WI38 (cell line): ENCODE measurements around the gene SLC9A9.

Experiments
- H3K4me3 ChIP-seq: 2 replicates; pipeline ENCODE4 v1.5.1; 2011; ENCODE audit warnings: low read depth, mild to moderate bottlenecking, control low read depth, low read length
- CTCF ChIP-seq: IDR thresholded peaks from 2 replicates; pipeline ENCODE4 v1.5.1; 2012; ENCODE audit warnings: low read depth, mild to moderate bottlenecking, control low read depth, low read length

The SLC9A9 gene

GRCh38 chr3:143256416-143256815, 591.9 kb downstream of the SLC9A9 start:
- no peak for TF ChIP-seq CTCF
- no peak overlapping the region for H3K4me3 ChIP-seq

GRCh38 chr3:143255739-143256138, 592.5 kb downstream of the SLC9A9 start:
- no peak for TF ChIP-seq CTCF
- no peak overlapping the region for H3K4me3 ChIP-seq

DNA sequence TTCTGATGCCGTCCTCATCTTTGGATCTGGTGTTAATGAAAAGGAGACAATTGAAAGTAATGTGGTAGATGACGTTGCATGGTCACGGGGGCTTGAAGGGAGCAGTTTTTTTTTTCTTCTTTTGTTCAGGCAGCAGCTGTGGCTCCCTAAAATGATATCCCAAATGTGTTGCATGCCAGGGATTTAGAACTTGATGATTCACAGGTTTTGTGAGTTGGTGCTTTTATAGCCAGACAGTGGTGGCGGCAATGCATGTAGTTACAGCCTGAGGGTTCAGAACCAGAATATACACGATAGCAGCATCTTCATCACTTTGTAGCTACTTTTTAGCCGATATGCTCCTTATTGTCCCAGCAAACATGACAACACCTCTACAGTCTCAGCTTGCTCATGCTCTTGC, 595.3 kb downstream of the SLC9A9 start:
- TF ChIP-seq CTCF, result no peak
- H3K4me3 ChIP-seq, result no peak overlapping the region

DNA sequence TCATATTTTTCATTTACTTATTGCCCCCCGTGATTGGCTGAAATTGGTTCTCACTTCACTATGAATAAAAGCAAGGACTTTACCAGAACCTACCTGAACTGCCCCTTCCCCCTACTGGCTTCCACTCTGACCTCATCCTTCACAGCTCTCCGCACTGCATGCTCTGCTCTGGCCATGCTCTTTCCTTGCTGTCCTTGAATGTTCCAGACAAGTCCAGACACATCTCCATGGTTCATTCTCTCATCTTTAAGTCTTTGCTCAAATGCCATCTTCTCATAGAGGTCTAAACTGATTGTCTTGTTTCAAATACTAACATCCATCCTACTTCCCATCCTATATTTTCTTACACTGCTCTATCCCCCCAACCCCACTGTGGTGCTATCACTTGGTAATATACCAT, 599.3 kb downstream of the SLC9A9 start:
- TF ChIP-seq CTCF, result no peak
- no peak overlapping the region for H3K4me3 ChIP-seq

DNA sequence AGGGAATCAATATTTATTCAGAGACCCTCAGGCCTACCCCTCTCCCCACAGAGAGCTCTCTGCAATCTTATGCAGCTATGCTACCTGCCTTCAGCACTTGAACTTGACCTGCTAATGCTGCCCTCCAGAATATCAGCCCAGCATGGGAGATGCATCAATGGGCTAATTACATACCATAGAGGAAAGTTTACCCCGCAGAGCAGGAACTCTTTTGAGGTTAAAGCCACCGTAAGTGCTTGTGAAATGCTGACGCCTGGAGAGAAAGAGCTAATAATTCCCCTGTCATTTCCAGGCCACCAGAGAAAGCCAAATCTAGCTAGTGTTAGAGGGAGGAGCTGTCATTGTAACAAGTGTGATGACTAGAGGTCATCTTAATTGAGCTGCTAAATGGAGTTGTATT, 601.2 kb downstream of the SLC9A9 start:
- no peak for TF ChIP-seq CTCF
- H3K4me3 ChIP-seq, result no peak overlapping the region

DNA sequence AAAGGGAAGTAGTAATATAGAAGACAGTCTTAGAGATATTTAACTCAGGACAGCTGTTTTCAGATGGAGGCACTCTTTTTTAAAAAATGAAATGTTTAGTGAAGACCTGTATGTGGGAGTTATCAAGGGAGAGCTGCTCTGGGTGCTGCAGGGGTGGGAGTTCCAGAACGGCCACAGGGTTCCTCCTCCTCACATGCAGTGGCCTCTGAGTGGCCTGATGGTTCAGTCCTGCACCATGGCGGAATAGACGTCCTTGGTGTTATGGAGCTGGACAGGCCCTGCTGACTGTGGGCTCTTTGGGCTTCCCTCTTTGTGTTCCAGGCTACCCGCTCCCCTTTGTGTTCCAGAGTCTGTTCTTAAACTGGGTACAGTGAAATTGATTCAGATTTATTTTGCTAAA, 602.6 kb downstream of the SLC9A9 start:
- no peak overlapping the region for H3K4me3 ChIP-seq
- TF ChIP-seq CTCF, result no peak

DNA sequence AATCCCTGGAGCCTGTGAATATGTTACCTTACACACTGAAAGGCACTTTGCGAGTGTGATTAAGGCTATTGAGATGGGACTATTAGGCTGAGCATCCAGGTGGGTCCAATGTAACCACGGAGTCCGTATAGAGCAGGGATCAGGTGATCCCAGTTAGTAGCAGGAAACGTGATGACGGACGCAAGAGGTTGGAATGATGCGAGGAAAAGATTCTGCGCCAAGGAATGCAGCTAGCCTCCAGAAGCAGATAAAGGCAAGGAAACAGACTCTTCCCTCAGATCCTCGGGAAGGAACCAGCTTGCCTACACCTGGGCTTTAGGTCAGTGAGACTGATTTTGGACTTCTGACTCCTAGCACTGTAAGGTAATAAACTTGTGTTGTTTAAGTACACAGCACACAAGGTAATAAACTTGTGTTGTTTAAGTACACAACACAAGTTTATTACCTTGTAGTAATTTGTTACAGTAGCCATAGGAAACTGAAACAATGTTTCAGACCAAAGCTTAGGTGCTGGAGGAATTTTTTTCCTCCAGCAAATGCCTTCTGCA, 603.7 kb downstream of the SLC9A9 start:
- TF ChIP-seq CTCF, result no peak
- no peak overlapping the region for H3K4me3 ChIP-seq
